T-helper 2 cell treated with Interferon-gamma antibody and Interleukin-4, amounts not matched to agents 100 ng/mL and 5 ng/mL, for 36 hours (primary cell): ENCODE results near the gene RGSL1. TPM values are rescaled to one million over a fixed set of nuclear protein-coding genes. Genes with fewer than 3 reads are reported as not detected.

Experiments
- intact Hi-C: fragments of 100-400 bp; cut with micrococcal nuclease; formaldehyde crosslinking; loops from one replicate; pipeline ENCODE4 v1.15.1; 2023
- total RNA-seq: library from RNA; stranded (reverse); gene quantifications from 2 replicates; pipeline ENCODE4 v1.2.3, GENCODE V29; 2022

Gene RGSL1
- total RNA-seq, 1 donor from 2014 or later = not detected

DNA sequence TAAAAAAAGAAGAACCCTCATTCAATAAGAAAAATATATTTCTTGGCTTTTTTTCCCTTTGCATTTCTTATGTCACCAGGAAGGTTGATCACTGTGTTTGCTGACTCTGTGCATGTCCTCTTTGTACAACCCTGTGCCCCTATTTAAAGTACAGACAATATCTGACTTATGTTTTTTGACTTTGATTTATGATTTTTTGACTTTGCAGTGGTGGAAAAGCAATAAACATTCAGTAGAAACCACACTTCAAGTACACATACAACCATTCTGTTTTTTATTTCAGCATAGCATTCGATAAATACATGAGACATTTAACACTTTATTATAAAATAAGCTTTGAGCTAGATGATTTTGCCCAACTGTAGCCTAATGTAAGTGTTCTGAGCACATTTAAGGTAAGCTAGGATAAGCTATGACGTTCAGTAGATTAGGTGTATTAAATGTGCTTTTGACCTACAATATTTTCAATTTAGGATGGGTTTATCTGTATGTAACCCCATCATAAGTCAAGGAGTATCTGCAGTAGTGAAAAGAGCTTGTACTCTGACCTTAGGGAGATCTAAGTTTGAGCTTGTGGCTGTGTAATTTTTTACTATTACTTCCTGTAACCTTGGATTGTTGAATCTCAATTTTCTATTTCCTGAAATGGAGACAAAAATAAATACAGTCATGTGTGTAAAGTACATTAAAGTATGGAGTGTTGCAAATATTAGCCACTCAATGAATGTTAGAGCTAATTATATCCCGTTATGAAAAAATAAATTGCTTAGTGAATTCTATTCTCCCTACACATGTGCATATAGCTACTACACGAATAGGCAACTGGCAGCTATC is 137.9 kb downstream of the RGSL1 start:
- intact Hi-C loops = loop anchor here (1.0 kb wide), 3 partner anchors 16 to 251 kb away; partner anchors contain the start of genes DHX9 and RGS16

DNA sequence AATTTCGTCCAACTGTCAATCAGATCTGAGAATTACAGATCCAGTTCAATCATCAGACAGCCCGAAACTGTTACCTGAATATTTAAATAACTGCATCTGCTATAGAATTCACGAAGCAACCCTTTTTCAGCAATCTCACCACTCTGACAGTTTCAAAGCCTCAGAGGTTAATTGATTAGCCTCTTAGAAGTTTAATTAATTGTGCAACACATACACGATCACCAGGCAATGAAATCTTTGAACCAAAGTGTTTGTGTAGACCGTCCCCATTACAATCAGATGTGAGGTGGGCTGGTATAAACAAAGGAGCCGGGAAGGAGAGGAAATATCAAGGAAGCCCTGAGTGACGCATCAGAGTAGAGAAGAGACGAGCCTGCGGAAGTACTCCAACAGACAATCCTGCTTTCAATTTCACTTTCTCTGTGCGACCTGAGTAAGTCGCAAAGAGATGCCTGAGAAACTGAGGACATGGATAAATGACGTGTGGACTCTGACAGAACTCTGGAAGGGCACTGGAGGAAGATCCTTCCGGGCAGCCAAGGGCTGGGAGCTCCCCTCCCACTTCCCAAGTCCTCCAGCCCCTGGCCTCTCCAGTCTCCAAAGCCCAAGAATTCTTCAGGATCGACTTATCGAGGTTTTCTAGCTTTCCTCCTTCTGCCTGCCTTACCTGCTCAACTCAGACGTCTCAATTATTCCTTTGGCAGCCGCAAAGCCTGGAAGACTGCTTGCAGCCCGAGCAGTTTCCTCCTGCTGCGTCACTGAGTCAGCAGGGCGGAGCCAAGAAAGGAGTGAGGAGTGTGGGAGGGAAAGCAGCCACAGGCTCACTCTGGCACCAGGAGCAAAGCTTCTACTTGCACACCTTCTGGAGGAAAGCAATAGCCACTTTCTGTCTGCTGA is 138.8 kb downstream of the RGSL1 start, which contains the start of gene RNASEL:
TSS of gene RNASEL (minus strand) at position 757 of the 897 bp plus-strand sequence. CDS start 2,450 bp downstream, outside the sequence.
- intact Hi-C loops = loop anchor here (1.0 kb wide), 4 partner anchors 16 to 559 kb away; partner anchors contain the start of genes DHX9 and RGS16

DNA sequence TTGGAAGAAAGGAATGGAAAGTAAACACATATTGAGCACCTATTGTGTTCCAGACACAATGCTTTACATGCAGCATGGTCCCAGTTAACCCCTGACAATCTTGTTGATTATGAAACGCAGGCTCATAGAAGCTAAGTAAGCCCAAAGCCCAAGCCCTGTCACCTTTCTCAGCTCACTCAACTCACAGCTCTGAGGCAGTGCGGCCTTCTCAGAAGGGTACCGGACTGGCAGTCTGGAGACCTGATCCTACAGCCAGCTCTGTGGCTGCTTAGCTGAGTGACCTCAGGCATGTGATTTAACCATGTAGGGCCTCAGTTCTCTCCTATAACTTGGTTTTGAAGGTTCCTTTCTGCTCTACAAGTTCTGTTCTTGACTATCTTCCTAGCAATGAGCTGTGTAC is 139.6 kb downstream of the RGSL1 start:
- intact Hi-C loops = loop anchor here (1.0 kb wide), 1 partner anchor 560 kb away; no protein-coding TSS in a partner anchor

DNA sequence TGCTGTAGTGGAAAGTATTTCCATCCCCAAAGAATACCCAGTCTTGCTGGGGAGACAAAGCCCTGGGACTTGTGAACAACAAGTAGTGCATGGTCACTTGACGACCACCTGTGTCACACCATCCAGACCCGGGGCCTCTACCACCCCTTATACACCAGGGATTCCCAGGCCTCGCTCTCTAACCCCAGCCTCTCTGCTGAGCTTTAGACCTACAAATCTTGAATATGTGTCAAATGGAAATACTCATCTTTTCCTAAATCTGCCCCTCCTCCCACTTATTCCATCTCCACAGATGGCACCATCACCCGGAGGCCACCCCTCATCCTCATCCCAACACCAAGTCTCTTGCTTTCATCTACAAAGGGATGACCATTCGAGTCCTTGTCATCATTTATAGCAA is 140.0 kb downstream of the RGSL1 start:
- intact Hi-C loops = loop anchor here (1.0 kb wide), 1 partner anchor 561 kb away; no protein-coding TSS in a partner anchor

DNA sequence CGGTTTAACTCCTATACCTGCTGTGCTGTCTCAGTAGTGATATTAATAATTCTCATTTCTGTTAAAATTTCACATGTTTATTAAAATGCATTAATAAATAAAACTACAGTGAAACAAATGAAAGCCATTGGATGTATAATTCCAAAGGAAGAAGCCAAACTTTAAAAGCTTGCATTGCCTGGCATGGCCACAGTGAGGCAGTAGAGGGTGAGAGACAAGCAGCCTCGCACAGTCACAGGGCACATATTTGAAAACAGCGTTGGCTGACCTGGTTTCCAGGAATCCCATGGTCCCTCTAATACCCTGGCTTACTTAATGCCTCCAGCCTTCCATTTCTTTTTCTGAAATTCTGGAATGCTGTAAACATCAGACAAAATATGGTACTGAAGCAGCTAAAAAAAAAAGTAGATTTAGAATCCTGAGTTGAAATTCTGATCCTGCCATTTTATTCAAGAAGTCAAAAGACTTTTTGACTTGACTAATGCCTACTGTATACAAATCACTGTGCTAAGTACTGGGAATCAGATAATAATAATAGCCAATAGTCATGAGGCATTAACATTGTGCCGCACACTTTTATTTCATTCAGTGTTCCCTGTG is 145.8 kb downstream of the RGSL1 start:
- intact Hi-C loops = loop anchor here (1.0 to 2.0 kb wide), 2 partner anchors 189 to 511 kb away; no protein-coding TSS in a partner anchor

DNA sequence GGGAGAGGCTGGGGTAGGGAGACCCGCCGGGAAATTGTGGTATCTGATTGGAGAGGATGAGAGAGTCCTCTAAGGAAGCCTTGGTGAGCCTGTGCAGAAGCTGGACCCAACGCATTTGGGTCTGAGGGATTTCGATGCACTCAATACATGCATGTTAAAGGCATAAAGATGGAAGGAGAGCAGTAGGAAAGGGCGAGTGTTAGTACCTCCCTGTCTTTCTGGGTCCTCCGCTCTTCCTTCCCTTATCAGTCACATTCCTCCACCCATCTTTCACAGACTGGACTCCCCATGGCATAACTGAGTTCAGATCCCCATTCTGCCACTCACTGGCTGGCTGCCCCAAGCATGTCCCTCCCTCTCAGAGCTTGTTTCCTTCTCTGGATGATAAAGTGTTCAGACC is 147.0 kb downstream of the RGSL1 start:
- intact Hi-C loops = loop anchor here (2.0 kb wide), 1 partner anchor 512 kb away; no protein-coding TSS in a partner anchor

DNA sequence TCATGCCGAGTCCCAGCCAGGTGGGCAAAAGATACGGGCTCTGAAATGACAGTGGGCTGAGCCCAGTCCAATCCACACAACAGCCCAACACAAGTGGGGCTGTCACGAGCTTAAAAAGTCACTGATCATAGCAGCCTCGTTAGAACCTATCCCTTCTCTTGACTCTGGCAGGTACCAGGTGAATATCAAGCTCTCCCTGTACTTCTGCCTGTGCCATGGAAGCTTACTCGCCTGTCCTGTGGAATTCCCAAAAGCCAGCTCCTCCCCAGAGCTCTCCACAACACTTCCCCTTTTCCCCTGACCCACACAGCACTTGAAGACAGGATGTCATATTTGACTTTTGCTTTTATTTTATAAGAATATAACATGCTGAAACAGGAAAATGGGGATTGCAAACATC is 148.3 kb downstream of the RGSL1 start:
- intact Hi-C loops = no loop called here

DNA sequence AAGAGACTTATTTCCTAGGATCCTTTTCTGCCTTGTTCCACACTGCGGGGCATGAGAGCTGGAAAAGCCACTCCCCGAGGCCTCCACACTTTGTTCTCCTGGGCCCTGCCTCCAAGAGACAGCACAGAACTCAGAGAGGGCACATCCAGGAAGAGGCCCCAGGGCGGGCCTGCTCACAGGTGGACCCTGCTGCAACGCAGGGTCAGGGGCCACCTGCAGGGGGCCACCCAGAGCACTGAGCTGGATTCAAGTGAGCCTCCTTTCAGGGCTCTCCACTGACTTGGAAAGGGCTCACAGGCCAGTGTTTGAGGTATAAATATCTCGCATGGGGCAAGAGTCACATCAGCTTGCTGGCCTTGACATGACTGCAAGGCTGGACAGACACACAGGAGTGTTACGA is 149.4 kb downstream of the RGSL1 start:
- intact Hi-C loops = no loop called here

DNA sequence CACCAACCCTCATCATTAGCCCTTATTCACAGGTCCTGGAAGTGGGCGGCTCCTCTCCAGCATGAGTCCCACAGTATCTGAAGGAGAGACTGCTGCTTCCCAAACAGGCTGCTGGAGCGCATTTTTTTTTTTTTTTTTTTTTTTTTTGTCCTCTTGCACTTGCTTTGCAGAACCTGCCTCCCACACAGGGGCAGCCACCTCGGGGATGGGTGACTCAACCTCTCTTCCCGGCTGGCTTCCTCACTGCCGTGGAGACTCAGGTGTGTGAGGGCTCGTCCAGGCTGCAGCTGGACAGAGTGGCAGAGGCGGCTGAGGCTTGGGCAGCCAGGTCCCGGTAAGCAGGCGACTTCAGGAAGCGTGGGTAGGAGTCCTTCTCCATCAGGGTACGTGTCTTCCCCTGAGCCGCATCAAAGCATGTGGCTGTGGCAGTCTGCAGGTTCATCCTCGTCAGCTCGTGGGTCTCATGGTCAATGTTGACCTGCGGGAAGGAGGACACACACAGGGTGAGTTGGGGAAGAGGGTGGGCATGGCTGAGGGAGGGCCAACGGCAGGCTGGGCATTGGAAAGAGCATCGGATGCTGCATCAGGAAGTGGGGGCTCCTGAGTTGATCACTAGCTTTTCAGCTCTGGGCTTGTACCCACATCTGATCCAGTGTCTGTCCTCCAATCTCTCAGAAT is 150.2 kb downstream of the RGSL1 start:
- intact Hi-C loops = loop anchor here (5.0 kb wide), 3 partner anchors 117 to 573 kb away; no protein-coding TSS in a partner anchor

DNA sequence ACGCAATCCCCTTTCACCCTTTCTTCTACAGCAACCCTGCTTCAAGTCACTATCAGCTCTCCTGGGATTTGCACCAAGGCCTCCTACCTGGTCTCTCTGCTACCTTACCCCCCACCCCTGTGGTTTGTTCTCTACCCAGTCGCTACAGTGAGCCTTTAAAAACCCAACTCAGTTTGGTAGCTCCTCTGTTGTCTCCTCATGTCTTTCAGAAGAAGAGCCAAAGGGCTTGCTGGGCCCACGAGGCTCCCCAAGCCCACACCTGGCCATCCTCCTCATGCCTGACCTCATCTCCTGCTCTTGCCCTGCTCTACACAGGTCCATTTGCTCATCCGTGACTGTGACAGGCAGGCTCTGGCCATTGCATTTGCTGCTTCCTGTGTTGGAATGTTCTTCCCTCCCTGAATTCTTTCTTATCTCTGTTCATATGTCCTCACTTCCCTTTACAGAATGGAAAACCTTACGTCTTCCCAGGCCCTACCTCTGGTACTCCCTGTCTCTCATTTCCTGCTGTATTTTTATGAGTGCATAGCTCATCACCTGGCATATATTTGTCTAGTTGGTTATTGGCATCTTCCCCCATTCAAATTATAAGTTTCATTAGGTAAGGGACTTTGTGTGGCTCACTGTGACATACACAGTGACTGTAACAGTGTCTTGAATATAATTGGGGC is 150.9 kb downstream of the RGSL1 start:
- intact Hi-C loops = loop anchor here (1.0 to 5.0 kb wide), 4 partner anchors 116 to 574 kb away; no protein-coding TSS in a partner anchor

DNA sequence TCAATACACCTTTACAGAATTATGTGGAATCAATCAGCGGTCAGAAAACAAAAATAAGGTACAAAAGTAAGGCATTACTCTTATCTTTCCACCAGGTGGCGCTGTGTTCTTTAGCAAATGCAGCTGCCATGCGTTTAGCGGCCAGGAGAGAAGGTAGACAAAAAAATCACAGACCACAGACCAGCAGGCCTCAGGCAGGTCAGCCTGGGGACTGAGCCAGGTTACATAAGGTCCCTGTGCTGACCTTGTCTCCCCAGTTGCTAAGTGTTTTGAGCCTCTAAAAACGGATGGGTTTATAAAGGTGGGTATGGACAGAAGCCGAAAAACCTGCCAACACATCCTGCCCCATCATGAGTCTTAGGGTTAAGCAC is 151.5 kb downstream of the RGSL1 start:
- intact Hi-C loops = loop anchor here (1.0 to 5.0 kb wide), 4 partner anchors 116 to 574 kb away; no protein-coding TSS in a partner anchor

DNA sequence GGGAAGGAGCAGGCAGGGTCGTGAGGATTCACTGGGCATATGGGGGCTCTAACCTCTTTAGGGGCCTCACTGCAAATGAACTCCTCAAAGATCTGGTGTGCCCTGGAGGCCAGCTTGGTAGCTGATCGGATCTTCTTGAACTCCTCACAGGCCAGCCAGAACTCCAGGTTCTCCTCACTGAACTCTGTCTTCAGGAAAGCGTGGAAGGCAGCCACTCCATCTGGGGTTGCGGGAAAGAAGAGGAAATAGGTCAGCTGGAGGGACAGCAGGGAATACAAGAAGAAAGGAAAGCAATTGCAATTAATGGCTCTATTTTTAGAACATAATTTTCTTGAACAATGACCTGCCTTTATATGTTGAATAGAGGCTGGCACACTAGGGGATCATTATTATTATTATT is 152.0 kb downstream of the RGSL1 start:
- intact Hi-C loops = loop anchor here (1.0 to 5.0 kb wide), 4 partner anchors 115 to 575 kb away; no protein-coding TSS in a partner anchor

DNA sequence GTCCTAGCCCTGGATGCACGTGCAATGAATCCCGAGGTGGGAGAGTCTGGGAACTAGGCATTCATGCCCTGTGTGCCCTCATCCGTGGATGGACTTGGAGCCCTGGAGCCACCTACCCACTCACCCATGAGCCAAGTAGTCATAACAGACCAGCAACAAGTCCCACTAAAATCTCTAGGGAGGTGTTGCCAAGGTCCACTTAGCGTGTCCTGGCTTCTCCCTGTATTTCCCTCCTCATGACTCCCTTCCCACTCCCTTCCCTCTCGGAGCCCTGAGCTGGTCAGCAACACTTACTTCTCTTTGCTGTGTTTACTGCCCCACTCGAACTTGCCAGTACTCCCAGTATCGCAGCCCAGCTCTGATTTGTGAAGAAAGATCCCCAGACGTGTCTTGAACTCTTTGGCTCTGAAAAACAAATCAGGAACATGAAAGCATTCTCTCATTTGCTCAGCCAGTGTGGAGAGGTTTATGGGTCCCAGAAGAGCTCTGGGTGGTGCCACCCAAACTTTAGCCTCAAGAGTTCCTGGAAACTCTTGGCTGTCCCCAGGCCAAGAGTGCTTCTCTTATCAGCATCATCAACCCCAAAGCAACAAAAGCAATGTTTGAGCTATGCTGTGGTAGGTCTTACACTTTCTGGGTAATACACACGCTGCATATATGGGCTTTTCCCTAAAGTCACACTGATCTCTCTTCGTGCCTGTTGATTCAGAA is 153.1 kb downstream of the RGSL1 start:
- intact Hi-C loops = loop anchor here (5.0 kb wide), 3 partner anchors 114 to 576 kb away; no protein-coding TSS in a partner anchor

DNA sequence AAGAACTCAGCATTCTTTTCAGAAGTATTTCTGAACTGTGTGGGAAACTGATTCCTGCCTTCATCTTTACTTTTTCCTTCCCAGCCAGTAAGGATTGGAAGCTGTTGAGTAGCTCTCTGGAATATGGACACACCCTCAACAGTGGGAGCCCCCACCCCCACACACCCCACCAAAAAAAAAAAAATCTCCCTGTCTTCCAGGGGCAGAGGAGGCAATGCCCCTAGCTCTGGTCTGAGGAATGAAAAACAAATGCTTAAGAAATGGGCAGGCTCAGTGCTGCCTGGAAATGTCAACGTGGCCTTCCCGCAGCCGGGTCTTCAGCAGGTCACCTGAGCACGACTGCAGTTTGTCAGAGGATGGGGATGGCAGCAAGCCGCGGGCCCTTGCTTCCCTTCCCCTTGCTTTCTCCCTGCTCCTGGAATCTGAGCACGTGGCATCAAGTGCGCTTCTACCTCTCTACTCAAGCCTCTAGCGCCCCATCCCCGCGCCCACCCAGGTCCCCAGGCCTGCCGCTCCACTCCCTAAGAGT is 153.8 kb downstream of the RGSL1 start:
- intact Hi-C loops = loop anchor here (1.0 to 5.0 kb wide), 6 partner anchors 12 to 576 kb away; partner anchors contain the start of gene DHX9

DNA sequence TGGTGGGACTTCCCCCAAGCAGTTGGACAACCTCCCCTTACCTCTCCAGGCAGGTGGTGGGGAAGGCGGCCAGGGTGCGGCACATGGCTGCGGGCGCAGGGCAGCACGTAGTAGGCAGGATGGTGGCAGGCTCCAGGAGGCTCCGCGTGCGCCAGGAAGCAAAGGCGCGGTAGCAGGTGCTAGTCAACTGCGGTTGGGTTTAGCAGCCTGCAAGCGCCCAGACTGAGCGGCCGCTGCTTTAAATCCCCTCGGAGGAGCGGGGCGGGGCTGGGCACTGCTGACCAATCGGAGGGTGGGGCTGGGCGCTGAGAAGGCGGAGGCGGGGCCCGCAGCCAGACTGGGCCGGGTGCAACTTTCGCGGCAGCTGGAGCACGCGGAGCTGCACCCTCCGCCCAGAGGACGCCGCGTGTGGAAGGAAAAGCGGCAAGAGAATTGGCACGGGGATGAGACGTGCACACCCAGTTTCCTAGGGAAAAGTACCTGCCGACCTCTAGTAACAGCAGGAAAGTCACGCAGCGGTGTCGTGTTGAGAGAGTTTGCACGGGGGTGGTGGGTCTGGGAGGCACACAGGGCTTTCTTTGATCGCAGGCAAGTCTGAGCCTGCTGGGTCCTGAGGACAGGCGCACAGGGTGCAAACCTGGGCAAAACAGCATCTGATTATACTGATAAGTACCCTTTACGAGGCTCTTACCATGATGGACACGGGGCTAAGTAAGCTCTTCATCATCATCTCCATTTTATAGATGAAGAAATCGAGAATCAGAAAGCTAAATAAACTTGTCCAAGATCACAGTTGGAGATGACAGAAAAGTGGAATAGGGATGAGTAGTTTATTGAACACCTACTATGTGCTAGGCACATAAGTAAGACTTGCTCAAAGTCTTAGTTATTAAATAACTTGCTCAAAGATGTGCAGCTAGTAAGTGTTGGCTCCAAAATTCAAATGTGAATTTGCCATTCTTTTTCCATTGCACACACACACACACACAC is 154.5 kb downstream of the RGSL1 start, which contains the start of gene RGS16:
TSS of gene RGS16 (minus strand) at position 215 of the 990 bp plus-strand sequence. CDS start at position 85, 130 bp downstream.
- intact Hi-C loops = loop anchor here (1.0 to 5.0 kb wide), 6 partner anchors 11 to 577 kb away; partner anchors contain the start of gene DHX9

DNA sequence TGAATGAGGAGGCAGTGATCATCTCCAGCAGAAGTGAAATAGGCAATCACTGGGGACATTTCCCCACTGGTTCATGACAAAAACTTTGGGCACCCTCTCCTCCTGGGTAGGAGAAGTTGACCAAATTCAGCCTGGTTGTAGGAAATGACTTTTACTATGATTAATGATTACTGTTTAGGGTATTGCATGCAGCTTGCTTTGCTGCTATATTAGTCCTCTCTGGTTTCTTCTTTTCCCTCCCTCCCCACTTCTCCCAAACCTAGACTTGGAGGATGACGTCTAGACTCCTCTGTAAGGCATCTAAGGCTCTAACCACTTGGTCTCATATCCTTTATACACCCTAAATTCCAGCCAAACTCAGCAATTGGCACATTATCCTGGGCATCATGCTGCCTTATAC is 157.6 kb downstream of the RGSL1 start:
- intact Hi-C loops = no loop called here

DNA sequence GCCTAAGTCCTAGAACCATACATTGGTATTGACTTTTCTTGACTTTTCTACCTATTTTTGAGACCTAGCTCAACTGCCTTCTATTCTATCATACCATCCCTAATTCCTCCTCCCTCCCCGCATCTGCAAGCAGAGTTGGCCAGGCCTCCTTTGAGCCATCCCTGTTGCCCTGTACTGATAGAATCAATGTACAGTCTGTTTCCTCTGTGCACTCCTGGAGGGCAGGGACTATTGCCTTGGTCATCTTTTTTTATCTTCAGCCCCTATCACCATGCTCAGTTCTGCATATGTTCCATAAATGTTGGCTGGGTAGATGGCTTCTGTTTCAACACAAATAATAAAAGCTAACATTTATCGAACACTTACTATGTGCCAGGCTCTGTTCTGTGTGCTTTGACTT is 158.3 kb downstream of the RGSL1 start:
- intact Hi-C loops = no loop called here
